Activated T-helper 1 cell treated with Interleukin-2 at 50 U/mL for 16 hours (primary cell): ENCODE results near the gene RALBP1.
"Not testable (repeated sequence)": the region's sequence is repeated elsewhere in the genome, so short reads cannot be mapped to it uniquely, and the experiment has no call there.

Experiments used
- DNase-seq: peaks from one replicate; pipeline ENCODE4 v3.0.0-alpha.2; 2020; ENCODE audit warnings: low read depth

The RALBP1 gene

DNA sequence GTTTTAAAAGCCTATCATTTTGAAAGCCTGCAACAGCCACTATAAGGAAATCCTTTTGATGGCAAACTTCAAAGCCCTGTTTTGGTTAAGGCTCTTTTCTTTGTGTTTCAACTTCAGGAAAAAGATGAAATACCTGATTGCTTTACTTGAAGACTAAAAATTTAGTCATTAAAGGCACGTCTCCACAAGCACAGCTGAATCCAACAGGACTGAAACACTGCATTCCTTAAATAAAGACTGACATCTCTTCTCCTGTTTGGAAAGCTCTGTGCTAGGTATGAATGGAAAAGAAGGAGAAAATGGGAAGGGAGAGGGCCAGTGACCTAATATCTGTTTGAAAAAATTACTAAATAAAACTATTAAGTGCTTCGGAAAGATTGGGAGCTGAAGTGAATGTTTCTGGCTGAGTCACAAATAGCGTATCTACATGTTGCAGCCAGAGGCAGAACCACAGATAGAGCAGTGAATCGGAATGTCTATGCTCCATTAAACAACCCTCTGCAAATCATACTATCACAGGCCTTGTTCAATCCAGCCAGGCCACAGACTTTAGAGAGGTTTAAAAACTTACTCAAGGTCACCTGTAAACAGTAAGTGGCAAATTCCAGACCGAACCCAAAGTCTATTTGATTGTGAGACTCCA is 21.1 kb upstream of the RALBP1 start:
- DNase-seq, result no peak

DNA sequence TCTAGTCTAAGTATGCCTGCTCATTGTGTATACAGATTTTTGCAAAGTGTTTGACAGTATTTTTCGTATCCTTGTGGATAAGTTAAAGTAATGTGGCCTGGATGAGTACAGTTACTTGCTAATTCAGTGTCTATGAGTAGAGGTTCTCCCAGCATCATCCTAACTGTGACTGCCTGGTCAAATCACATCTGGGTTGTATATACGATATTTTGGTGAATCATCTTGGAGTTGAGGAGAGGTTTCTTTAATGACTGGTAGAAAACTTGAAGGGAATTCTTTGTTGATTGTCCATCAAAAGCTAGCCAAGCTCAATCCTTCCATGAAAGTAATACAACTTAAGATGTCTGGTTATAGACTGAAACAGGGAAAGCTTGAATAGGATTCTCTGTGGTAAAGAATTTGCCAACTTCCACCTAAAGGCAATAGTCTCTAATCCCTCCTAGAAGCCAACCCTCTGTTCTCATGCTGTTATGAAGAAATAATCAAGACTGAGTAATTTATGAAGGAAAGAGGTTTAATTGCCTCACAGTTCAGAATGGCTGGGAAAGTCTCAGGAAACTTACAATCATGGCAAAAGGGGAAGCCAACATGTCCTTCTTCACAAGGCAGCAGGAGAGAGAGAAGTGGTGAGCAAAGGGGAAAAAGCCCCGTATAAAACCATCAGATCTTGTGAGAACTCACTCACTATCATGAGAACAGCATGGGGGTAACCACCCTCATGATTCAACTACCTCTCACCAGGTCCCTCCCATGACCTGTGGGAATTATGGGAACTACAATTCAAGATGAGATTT is 19.4 kb upstream of the RALBP1 start:
- DNase-seq, result no peak

DNA sequence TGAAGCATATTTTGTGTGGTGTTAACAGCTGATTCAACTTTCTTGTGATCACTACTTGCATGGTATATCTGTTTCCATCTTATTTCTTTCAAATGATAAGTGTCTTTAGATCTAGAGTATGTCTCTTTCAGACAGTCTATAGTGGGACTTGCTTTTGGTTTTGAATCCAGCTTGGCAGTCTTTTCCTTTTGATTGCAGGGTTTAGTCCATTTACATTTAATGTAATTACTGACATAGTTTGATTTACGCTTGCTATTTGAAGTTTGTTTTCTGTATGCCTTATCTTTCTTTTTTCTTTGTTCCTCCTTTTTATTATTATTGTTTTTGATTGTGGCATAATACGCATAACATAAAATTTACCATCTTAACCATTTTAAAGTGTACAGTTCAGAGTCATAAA is 9.2 kb upstream of the RALBP1 start:
- no peak for DNase-seq

DNA sequence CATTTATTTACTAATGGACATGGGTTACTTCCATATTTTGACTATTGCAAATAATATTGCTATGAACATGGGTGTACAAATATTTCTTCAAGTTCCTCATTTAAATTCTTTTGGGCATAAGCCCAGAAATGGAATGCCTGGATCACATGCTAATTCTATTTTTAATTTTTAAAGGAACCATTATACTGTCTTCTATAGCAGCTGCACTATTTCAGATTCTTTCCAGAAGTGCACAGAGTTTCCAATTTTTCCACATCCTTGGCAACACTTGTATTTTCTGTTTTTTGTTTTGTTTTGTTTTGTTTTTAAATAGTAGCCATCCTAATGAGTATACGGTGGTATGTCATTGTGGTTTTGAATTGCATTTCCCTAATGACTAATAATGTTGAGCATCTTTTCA is 8.5 kb upstream of the RALBP1 start:
- no peak for DNase-seq

DNA sequence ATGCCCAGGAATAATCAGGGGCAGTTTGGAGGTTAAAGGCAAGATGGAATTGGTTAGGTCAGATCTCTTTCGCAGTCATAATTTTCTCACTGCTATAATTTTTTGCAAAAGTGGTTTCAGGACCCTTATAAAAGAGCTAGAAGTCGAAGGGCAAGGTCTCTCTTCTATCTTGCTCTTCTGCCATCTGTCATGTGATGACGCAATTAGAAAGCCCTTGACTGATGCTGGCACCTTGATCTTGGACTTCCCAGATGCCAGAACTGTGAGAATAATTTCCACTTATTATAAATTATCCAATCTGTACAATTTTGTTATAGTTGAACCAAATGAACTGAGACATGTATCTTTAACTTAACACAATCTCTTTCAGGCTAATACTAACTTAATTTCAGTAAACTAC is 6.3 kb upstream of the RALBP1 start:
- DNase-seq, result no peak

DNA sequence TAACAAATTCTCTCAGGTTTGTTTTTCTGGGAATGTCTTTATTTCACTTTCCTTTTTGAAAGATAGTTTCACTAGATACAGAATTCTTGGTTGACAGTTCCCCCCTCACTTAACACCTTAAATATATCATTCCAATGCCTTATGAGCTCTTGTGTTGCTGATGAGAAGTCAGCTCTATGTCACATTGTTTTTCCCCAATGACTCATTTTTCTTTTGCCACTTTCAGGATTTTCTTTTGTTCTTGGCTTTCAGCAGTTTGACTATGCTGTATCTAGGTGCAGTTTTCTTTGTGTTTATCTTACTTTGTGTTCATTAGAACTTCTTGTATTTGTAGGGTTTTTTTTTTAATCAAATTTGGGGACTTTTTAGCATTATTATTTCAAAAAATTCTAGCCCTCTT is 5.6 kb upstream of the RALBP1 start:
- DNase-seq, result no peak

DNA sequence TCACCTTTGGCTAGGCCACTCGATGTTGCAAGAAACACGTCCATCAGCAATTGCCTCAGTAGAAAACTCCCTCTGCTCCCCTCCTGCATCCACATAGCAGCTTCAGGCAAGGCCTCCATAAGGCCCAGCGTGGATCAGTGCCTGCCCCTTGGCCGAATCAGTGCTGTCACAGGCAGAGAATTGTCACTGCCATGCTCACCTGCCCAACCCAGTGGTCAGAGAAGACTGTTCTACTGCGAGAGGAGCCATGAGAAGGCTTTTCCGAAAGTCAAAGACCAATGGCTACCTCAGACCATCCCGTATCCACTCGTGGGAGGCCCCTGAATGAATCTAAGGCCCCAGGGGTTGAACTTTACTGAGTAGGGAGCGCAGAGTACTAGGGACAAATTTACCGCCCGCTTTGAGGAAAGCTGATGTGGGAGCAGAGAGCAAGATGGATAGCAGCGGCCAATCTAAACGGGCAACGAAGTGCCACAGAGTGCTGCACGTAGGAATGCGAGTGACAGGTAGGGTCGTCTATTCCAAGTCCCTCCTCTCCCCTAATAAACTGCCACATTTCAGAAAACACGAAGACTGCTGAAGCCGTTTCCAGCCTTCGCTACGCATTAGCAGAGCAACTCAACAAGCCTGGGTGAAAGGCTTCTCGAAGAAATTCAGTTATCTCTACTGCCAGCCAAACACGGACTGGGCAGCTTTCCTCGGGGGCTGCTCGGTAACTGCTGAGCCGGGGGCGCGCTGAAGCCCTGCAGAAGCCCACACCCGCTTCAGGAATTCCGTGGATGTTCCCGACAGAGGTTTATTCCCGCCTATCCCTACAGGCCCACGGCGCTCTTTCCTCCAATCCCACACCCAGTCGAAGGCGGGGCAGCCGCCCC is 968 bp upstream of the RALBP1 start:
- DNase-seq, result no peak

DNA sequence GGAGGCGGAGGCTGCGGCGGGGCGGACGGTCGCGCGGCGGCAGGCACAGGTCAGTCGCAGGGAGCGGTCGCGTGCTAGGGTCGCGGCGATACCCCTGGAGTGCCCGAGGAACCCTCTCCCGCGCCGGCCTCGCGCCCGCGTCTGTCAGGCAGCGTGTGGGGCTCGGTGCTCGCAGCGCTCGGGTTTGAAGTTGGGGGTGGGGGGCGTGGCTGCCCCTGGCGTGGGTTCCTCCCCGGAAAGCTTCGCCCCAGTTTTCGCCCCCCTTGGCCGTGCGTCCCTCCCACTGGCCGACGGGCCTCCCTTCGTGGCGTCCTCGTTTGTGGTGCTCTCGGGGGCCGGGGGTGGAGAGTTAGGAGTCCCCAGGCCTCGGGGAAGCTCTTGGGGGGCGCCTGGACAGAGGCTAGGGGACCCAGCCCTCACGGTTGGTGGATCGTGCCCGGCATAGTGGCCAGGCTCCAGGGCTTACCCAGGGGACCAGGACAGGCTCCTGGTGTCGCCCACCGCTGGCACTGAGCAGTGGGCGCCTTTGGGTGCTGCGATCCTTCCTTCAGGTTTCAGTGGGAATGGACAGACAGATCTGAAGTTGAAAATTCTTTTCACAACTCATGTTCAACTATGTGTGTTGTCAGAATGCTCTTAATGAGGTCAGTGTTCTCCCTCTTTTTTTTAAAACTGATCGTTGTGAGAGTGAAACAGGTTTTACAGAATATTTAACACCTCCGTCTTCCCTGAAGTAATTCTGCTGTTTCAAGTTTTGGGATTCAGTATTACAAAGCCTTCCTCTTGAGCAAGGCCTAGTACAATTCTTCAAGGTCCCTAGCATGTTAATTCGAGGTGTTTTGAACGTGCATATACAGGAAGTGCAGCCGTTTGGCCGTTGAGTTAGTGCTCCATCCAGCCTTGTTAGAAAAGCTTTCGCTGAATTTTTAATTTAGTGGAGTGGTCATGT is 604 bp downstream of the RALBP1 start:
- DNase-seq, result peak; percentile 37

DNA sequence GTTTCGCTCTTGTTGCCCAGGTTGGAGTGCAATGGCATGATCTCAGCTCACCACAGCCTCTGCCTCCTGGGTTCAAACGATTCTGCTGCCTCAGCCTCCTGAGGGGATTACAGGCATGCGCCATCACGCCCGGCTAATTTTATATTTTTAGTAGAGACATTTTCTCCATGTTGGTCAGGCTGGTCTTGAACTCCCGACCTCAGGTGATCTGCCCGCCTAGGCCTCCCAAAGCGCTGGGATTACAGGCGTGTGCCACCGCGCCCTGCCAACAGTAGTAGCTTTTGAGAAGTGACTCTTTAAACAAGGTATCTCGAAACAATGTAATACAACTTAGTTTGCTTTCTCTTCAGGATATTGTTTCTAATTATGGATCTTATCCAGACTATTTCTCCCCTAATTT is 1.6 kb downstream of the RALBP1 start:
- not testable (repeated sequence) for DNase-seq

DNA sequence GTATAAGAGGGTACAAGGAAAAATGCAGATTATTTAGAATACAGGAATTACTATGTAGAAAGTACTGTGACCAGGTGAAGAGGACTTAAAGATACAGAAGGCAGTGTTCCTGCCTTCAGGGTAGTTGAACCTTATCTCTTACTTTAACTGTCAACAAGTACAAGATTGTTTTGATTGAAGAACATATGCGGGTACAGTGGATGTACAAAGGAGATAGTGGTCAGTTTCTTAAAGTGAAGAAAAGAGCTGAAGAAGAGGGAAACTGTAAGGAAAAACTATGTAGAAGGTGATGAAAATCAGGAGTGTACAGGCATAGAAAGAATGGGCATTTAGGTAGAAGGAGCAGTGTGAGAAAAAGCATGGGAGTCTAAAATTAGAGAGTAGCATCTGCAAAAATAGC is 2.2 kb downstream of the RALBP1 start:
- no peak for DNase-seq

DNA sequence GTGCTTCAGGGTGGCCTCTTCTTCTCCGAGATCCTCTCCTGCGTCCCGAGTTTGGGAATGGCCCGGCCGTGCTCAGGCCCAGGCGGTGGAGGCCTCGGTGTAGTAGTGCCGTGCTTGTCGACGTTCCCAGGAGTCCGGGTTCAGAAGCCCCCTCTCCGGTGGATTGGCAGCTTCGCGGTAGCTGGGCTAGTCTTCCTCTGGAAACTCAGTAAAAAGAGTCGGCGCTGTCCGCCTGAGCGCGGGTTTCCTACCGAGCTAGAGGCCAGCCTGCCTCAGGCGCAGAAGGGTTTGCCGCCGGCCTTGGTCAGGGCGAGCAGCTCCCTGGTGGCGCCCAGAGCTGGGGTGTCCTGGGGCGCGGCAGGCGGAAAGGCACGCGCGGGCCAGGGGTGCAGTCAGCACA is 3.2 kb downstream of the RALBP1 start:
- no peak for DNase-seq

DNA sequence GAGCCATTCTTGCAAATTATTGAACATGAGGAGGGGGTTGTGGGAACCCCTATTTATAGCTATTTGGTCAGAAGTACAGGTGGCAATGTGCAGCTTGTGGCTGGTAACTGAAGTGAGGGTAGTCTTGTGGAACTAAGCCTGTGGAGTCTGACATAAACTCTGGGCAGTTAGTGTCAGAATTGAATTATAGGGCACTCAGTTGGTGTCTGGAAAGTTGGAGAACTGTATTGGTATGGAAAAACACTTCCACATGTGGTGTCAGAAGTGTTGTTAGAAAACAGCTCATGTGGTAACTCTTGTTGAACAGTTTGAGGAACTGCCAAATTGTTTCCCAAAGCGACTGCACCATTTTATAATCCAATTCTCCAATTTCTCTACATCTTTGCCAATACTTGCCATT is 7.5 kb downstream of the RALBP1 start:
- DNase-seq, result no peak

DNA sequence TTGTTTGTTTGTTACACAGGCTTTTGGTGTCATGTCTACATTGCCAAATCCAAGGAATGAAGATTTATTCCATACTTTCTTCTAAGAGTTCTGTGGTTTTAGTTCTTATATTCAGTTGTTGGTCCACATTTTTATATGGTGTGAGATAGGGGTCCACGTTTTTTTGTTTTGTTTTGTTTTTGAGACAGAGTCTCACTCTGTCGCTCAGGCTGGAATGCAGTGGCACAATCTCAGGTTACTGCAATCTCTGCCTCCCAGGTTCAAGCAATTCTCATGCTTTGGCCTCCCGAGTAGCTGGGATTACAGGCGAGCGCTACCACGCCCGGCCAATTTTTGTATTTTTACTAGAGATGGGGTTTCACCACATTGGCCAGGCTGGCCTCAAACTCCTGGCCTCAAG is 8.2 kb downstream of the RALBP1 start:
- DNase-seq, result no peak

DNA sequence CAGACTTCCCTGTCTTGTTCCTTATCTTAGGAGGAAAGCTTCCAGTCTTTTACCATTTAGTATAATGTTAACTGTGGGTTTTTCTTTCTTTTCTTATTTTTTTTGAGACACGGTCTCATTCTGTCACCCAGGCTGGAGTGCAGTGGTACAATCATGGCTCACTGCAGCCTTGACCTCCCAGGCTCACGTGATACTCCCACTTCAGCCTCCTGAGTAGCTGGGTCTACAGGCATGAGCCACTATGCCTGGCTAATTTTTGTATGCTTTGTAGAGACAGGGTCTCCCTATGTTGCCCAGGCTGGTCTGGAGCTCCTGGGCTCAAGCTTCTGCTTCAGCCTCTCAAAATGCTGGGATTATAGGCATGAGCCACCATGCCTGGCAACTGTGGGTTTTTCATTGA is 9.5 kb downstream of the RALBP1 start:
- not testable (repeated sequence) for DNase-seq

DNA sequence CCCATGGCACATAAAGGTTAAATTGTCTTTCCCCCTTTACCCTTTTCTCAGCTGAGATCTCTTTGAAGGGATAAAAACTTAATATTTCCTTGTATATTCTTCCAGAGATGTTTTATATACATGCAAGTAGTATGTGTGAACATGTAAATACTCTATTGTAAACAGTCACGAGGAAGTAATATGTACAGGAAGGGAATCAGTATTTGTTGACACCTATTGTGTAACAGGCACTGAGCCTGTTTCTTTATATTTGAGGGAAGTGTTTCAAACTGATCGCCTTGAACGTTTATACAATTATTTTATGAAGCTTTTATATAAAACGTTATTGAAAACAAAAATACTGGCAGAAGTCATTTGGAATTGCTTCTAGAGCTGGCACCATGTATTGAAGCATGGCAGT is 13.2 kb downstream of the RALBP1 start:
- no peak for DNase-seq

DNA sequence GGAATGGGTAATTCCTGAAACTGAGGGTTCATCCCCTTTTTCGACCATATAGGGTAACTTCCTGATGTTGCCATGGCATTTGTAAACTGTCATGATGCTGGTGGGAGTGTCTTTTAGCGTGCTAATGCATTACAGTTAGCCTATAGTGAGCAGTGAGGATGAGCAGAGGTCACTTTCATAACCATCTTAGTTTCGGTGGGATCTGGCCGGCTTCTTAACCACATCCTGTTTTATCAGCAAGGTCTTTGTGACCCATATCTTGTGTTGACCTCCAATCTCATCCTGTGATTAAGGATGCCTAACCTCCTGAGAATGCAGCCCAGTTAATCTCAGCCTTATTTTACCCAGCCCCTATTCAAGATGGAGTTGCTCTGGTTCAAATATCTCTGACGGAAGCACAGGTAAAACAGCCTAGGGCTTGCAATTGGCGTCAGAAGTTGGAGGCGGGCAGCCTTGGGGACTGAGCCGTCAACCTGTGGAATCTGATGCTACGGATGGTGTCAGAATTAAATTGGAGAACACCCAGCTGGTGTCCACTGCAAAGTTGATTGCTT is 19.5 kb downstream of the RALBP1 start:
- no peak for DNase-seq

DNA sequence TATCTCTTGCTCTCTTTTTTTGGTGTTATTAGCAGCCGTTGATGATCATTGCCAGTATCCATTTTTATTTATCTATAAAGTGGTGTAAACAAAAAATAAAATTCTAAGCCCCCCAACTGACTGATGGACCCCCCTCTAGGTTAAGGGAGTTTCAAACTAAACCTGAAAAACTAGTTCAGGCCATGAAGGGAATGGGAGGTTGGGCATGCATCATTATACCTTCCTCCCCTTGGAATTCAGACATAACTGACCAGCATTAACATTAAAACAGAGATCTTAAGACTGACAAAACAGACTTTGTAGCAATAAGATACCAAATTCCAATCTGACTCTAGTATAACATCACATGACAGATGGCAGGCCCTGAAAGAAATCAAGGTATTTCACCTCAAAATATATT is 20.2 kb downstream of the RALBP1 start:
- no peak for DNase-seq

DNA sequence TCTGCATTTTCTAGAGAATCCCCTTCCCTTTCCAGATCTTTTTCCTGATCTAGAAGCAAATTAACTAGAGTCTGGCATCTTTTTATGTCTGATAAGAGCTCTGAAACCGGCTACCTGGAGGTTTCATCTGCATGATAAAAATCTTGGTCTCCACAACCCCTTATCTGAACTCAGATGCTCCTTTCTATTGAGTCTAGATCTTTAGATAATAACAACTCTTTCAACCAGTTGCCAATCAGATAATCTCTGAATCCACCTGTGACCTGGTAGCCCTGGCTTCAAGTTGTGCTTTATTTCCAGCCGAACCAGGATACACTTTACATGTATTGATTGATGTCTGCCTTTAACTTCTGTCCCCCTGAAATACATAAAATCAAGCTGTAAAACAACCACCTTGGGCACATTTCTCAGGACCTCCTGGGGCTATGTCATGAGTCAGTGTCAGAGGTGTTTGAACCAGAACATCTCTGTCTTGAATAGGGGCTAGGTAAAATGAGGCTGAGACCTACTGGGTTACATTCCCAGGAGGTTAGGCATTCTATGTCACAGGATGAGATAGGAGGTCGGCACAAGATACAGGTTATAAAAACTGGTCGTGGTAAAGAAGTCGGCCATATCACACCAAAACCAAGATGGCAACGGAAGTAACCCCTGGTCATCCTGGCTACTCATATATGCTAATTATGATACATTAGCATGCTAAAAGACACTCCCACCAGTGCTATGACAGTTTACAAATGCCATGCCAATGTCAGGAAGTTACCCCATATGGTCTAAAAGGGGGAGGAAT is 20.8 kb downstream of the RALBP1 start:
- no peak for DNase-seq

DNA sequence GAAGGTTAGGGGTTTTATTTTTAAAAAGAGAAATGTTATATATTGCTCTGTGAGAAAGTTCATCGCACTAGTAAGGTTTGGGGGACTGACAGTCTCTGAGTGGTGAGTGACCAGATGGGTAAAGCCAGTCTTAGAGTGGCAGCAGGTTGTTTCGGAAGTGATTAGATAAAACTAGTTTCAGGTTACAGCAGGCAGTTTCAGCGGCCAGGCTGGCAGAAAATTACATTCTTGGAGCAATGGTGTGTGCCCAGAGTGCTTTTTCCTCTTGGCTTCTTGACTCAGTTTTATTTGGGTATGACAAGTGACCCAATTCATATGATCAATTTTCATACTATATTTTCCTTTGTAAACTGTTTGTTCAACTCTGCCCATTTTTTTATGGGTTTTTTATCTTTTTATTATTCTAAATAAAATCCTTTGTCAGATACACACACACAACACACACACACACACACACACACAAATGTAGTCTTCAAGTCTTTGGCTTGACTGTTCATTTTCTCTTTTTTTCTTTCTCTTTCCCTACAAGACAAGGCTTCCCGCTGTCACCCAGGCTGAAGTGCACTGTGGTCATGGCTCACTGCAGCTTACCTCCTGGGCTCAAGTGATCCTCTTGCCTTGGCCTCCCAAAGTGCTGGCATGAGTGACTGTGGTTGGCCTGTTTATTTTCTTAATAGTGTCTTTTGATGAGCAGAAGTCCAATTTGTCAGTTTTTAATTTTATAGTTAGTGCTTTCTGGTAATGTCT is 30.9 kb downstream of the RALBP1 start:
- DNase-seq, result no peak

DNA sequence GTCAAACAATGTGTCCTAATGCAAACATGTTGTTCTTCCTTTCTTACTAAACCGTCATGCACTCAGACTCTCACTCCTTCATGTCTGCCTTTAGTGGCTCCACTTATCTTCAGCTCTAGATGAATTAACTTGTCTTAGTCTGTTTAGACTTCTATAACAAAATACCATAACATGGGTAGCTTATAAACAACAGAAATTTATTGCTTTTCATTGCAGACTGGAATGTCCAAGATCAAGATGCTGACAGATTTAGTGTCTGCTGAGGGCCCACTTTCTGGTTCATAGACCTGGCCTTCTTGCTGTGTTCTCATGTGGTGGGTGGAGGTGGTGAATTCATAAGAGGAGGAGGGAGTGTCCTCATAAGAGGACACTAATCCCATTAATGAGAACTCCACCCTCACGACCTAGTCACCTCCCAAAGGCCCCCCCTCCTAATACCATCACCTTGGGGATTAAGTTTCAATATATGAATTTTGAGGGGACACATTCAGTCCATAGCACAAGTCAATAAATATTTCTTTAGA is 32.3 kb downstream of the RALBP1 start:
- no peak for DNase-seq
